NB4 (cell line): Measurements from ENCODE around the gene MAML2.
A peak's percentile ranks its signal among the peaks of the same experiment; 100 is the strongest.

ENCODE experiments used
- CTCF ChIP-seq: IDR thresholded peaks from one replicate; pipeline ENCODE4 v1.5.1; 2012; ENCODE audit warnings: low read depth, low read length
- MAX ChIP-seq: IDR thresholded peaks from 2 replicates; pipeline ENCODE4 v1.6.1; 2011; ENCODE audit warnings: low read depth, low read length
- MYC ChIP-seq: IDR thresholded peaks from 2 replicates; pipeline ENCODE4 v1.6.1; 2011; ENCODE audit warnings: low read depth, low read length
- POLR2A ChIP-seq: IDR thresholded peaks from 2 replicates; pipeline ENCODE4 v1.6.1; 2011; ENCODE audit warnings: mild to moderate bottlenecking; ENCODE audit not compliant: insufficient read length; ENCODE audit errors: extremely low read depth

- TF ChIP-seq CTCF, result peak; percentile 42
- TF ChIP-seq POLR2A, result no peak
- TF ChIP-seq MAX, result no peak
- no peak for TF ChIP-seq MYC
Measured at GRCh38 chr11:96054870-96055705, 287.9 kb downstream of the MAML2 start.
